ENCODE measurements around the gene ONECUT2. TPM values are rescaled to one million over a fixed set of nuclear protein-coding genes. Genes with fewer than 3 reads are reported as not detected.

ONECUT2 gene
- total RNA-seq, 1 experiment from 2014 or later: 1.2 TPM

GRCh38 chr18:57538614-57539013 lies 103.4 kb downstream of the ONECUT2 start:
- no peaks in the 10 kb centered on the region for H3K27me3 ChIP-seq (replicated peaks; ENCODE audit: insufficient read depth, low read depth, low read length, poor library complexity)
- ChIA-PET POLR2A (ENCODE audit: low non-redundant PET) (no interaction called here), CTCF (no interaction called here)
- no peaks in the 10 kb centered on the region for H3K36me3 ChIP-seq (ENCODE audit: insufficient read depth, low read length, poor library complexity, severe bottlenecking)
- intact Hi-C loops (cut with micrococcal nuclease; ENCODE audit: unreplicated experiment): no loop called here
- H3K4me3 ChIP-seq (ENCODE audit: low read depth, low read length, poor library complexity, severe bottlenecking): no peak overlapping the region
- TF ChIP-seq CTCF (conservative IDR thresholded peaks at IDR 0.05; ENCODE audit: low read depth, low read length): no peak
- TF ChIP-seq EZH2 (IDR thresholded peaks at IDR 0.05; ENCODE audit: borderline replicate concordance, low read depth, low read length, poor library complexity, severe bottlenecking): no peak
- no TSS peak for BruUV-seq (replicated peaks)
- H3K27ac ChIP-seq (ENCODE audit: low read depth, low read length, poor library complexity, severe bottlenecking): no peak overlapping the region
- DNase-seq (ENCODE audit: low spot score): no peak
- no peaks in the 10 kb centered on the region for H3K9me3 ChIP-seq (ENCODE audit: low read depth, low read length, poor library complexity, severe bottlenecking)
- no peaks in the 10 kb centered on the region for H3K4me1 ChIP-seq (ENCODE audit: insufficient read depth, low read length, poor library complexity, severe bottlenecking)

- no peaks in the 10 kb centered on the region for H3K4me1 ChIP-seq (ENCODE audit: insufficient read depth, low read length, poor library complexity, severe bottlenecking)
- TF ChIP-seq CTCF (conservative IDR thresholded peaks at IDR 0.05; ENCODE audit: low read depth, low read length) (no peak), EZH2 (IDR thresholded peaks at IDR 0.05; ENCODE audit: borderline replicate concordance, low read depth, low read length, poor library complexity, severe bottlenecking) (no peak)
- no TSS peak for BruUV-seq (replicated peaks)
- no peak overlapping the region for H3K27ac ChIP-seq (ENCODE audit: low read depth, low read length, poor library complexity, severe bottlenecking)
- POLR2A ChIA-PET (ENCODE audit: low non-redundant PET): no interaction called here
- no peaks in the 10 kb centered on the region for H3K9me3 ChIP-seq (ENCODE audit: low read depth, low read length, poor library complexity, severe bottlenecking)
- intact Hi-C loops (cut with micrococcal nuclease; ENCODE audit: unreplicated experiment): no loop called here
- CTCF ChIA-PET: no interaction called here
- no peak for DNase-seq (ENCODE audit: low spot score)
- H3K4me3 ChIP-seq (ENCODE audit: low read depth, low read length, poor library complexity, severe bottlenecking): no peak overlapping the region
- no peaks in the 10 kb centered on the region for H3K27me3 ChIP-seq (replicated peaks; ENCODE audit: insufficient read depth, low read depth, low read length, poor library complexity)
- no peaks in the 10 kb centered on the region for H3K36me3 ChIP-seq (ENCODE audit: insufficient read depth, low read length, poor library complexity, severe bottlenecking)
These were observed 104.5 kb downstream of the ONECUT2 start for GRCh38 chr18:57539702-57540101.

Other genes starting within 250 kb of the ONECUT2 start
- gene ST8SIA3, start 82.8 kb upstream of the ONECUT2 start, total RNA-seq (2021): not detected in 2 replicates
- gene FECH, start 151.3 kb downstream of the ONECUT2 start, total RNA-seq (2021): 65.4 and 73.7 TPM in 2 replicates
- gene NARS1, start 186.5 kb downstream of the ONECUT2 start, total RNA-seq (2021): 249 and 261 TPM in 2 replicates